ENCODE measurements around the gene ZNF280B.
"Not testable (repeated sequence)": the region's sequence is repeated elsewhere in the genome, so short reads cannot be mapped to it uniquely, and the experiment has no call there.

ZNF280B gene

GRCh38 chr22:22507743-22508273 lies 734 bp downstream of the ZNF280B start:
- peak overlapping the region; percentile 81 for H3K4me3 ChIP-seq (ENCODE audit: low read depth, low read length)
- DNase-seq (ENCODE audit: low read depth, low spot score) = peak; percentile 1
- no peak for TF ChIP-seq CTCF (IDR thresholded peaks at IDR 0.05; ENCODE audit: low read depth, low read length)
- in situ Hi-C loops (cut with HindIII; ENCODE audit: low sequenced_read_pairs) = no loop called here

GRCh38 chr22:22506736-22507135 lies 1.8 kb downstream of the ZNF280B start:
- H3K4me3 ChIP-seq (ENCODE audit: low read depth, low read length) = no peak overlapping the region
- in situ Hi-C loops (cut with HindIII; ENCODE audit: low sequenced_read_pairs) = no loop called here
- no peak for TF ChIP-seq CTCF (IDR thresholded peaks at IDR 0.05; ENCODE audit: low read depth, low read length)
- DNase-seq (ENCODE audit: low read depth, low spot score) = no peak

GRCh38 chr22:22498267-22498666 lies 10.3 kb downstream of the ZNF280B start:
- DNase-seq (ENCODE audit: low read depth, low spot score) = no peak
- no peak overlapping the region for H3K4me3 ChIP-seq (ENCODE audit: low read depth, low read length)
- in situ Hi-C loops (cut with HindIII; ENCODE audit: low sequenced_read_pairs) = no loop called here
- no peak for TF ChIP-seq CTCF (IDR thresholded peaks at IDR 0.05; ENCODE audit: low read depth, low read length)

GRCh38 chr22:22491589-22491988 lies 17.0 kb downstream of the ZNF280B start:
- in situ Hi-C loops (cut with HindIII; ENCODE audit: low sequenced_read_pairs); DNase-seq (ENCODE audit: low read depth, low spot score): not testable (repeated sequence)

GRCh38 chr22:22488736-22489135 lies 19.8 kb downstream of the ZNF280B start:
- TF ChIP-seq CTCF (IDR thresholded peaks at IDR 0.05; ENCODE audit: low read depth, low read length) = no peak
- in situ Hi-C loops (cut with HindIII; ENCODE audit: low sequenced_read_pairs) = no loop called here
- DNase-seq (ENCODE audit: low read depth, low spot score) = no peak
- no peak overlapping the region for H3K4me3 ChIP-seq (ENCODE audit: low read depth, low read length)

More at GRCh38 chr22:22491589-22491988, 17.0 kb downstream of the ZNF280B start:
- H3K4me3 ChIP-seq (ENCODE audit: low read depth, low read length) = not testable (repeated sequence)

GRCh38 chr22:22487869-22488597 lies 20.5 kb downstream of the ZNF280B start:
- DNase-seq (ENCODE audit: low read depth, low spot score) = no peak
- TF ChIP-seq CTCF (IDR thresholded peaks at IDR 0.05; ENCODE audit: low read depth, low read length) = no peak
- in situ Hi-C loops (cut with HindIII; ENCODE audit: low sequenced_read_pairs) = no loop called here
- H3K4me3 ChIP-seq (ENCODE audit: low read depth, low read length) = no peak overlapping the region

- no peak for DNase-seq (ENCODE audit: low read depth, low spot score)
- in situ Hi-C loops (cut with HindIII; ENCODE audit: low sequenced_read_pairs) = no loop called here
- TF ChIP-seq CTCF (IDR thresholded peaks at IDR 0.05; ENCODE audit: low read depth, low read length) = no peak
- H3K4me3 ChIP-seq (ENCODE audit: low read depth, low read length) = no peak overlapping the region
These were observed 21.5 kb downstream of the ZNF280B start for GRCh38 chr22:22487059-22487458.
